Uterus (tissue), 2 donors: ENCODE measurements around the gene DDX27.

Source experiments
- CTCF ChIP-seq, 4 experiments: fragments of 200-600 bp in 2 of 4; fragments of 450-650 bp in 2 of 4; sonication (generic) in 2 of 4; IDR thresholded peaks; one replicate each; pipeline ENCODE4 v1.5.1; 2016 to 2019; ENCODE audit warnings: antibody characterized with exemption in 4 of 4, mild to moderate bottlenecking in 2 of 4, moderate library complexity in 1 of 4
- POLR2A ChIP-seq, 2 donors: fragments of 450-650 bp; IDR thresholded peaks; one replicate each; pipeline ENCODE4 v1.6.1; 2016; ENCODE audit warnings: antibody characterized with exemption in 2 of 2, mild to moderate bottlenecking in 1 of 2, moderate library complexity in 1 of 2

- TF ChIP-seq CTCF (IDR thresholded peaks at IDR 0.05) (no peak), POLR2A (IDR thresholded peaks at IDR 0.05) (no peak)
These were observed 17.1 kb downstream of the DDX27 start for GRCh38 chr20:49236301-49236700.
